Astrocyte (in vitro differentiated cells and primary cell): ENCODE results near the gene TRIM10. TPM values are rescaled to one million over a fixed set of nuclear protein-coding genes. Genes with fewer than 3 reads are reported as not detected.
A peak's percentile ranks its signal among the peaks of the same experiment; 100 is the strongest.

Experiments used
- DNase-seq: peaks from one replicate; pipeline ENCODE4 v3.0.0-alpha.2; 2010; ENCODE audit warnings: low read depth
- FAIRE-seq: peaks from 2 replicates; lab custom pipeline; 2011; peaks lifted over from hg19 to GRCh38; lab: Jason Lieb, UNC
- H2AFZ ChIP-seq: 2 replicates; pipeline ENCODE4 v1.6.0; 2012; ENCODE audit warnings: low read depth, low read length, inconsistent platforms
- H3K27ac ChIP-seq: 2 replicates; pipeline ENCODE4 v1.5.1; 2011; ENCODE audit warnings: low read depth, low read length, inconsistent platforms
- H3K27me3 ChIP-seq: 2 replicates; pipeline ENCODE4 v1.6.0; 2011; ENCODE audit warnings: low read length, inconsistent platforms; ENCODE audit not compliant: insufficient read depth
- H3K36me3 ChIP-seq: 2 replicates; pipeline ENCODE4 v1.5.1; 2011; ENCODE audit warnings: low read length, inconsistent platforms; ENCODE audit not compliant: insufficient read depth
- H3K4me1 ChIP-seq: 2 replicates; pipeline ENCODE4 v1.5.1; 2011; ENCODE audit warnings: low read length, inconsistent platforms; ENCODE audit not compliant: insufficient read depth
- H3K4me2 ChIP-seq: 2 replicates; pipeline ENCODE4 v1.6.0; 2012; ENCODE audit warnings: low read length, inconsistent platforms
- H3K4me3 ChIP-seq: 2 replicates; pipeline ENCODE4 v1.5.1; 2011; ENCODE audit warnings: low read depth, mild to moderate bottlenecking, low read length, inconsistent platforms; ENCODE audit not compliant: insufficient read depth
- H3K79me2 ChIP-seq: 2 replicates; pipeline ENCODE4 v1.6.0; 2012; ENCODE audit warnings: mild to moderate bottlenecking, low read length, inconsistent platforms; ENCODE audit not compliant: insufficient read depth
- H3K9ac ChIP-seq: 2 replicates; pipeline ENCODE4 v1.6.0; 2012; ENCODE audit warnings: mild to moderate bottlenecking, low read length, inconsistent platforms
- H3K9me3 ChIP-seq: 2 replicates; pipeline ENCODE4 v1.5.1; 2012; ENCODE audit warnings: low read depth, mild to moderate bottlenecking, low read length, inconsistent platforms; ENCODE audit not compliant: insufficient read depth
- H4K20me1 ChIP-seq: 2 replicates; pipeline ENCODE4 v1.6.0; 2012; ENCODE audit warnings: low read length, inconsistent platforms; ENCODE audit not compliant: insufficient read depth
- H3K27ac Mint-ChIP-seq: one replicate; pipeline ENCODE4 v1.8.0; 2021; ENCODE audit warnings: mild to moderate bottlenecking, mixed read lengths; ENCODE audit not compliant: unreplicated experiment
- H3K27me3 Mint-ChIP-seq: one replicate; pipeline ENCODE4 v1.8.0; 2021; ENCODE audit warnings: low read depth, mixed read lengths; ENCODE audit not compliant: unreplicated experiment
- H3K36me3 Mint-ChIP-seq: one replicate; pipeline ENCODE4 v1.8.0; 2021; ENCODE audit warnings: low read depth, mixed read lengths; ENCODE audit not compliant: unreplicated experiment
- H3K4me1 Mint-ChIP-seq: one replicate; pipeline ENCODE4 v1.8.0; 2021; ENCODE audit warnings: low read depth, mixed read lengths; ENCODE audit not compliant: unreplicated experiment
- H3K4me3 Mint-ChIP-seq: one replicate; pipeline ENCODE4 v1.8.0; 2021; ENCODE audit warnings: mild to moderate bottlenecking, moderate library complexity, mixed read lengths; ENCODE audit not compliant: unreplicated experiment
- H3K9me3 Mint-ChIP-seq: one replicate; pipeline ENCODE4 v1.8.0; 2021; ENCODE audit warnings: mild to moderate bottlenecking, mixed read lengths; ENCODE audit not compliant: unreplicated experiment
- EZH2 ChIP-seq: IDR thresholded peaks from 2 replicates; pipeline ENCODE4 v1.6.1; 2012; ENCODE audit warnings: mild to moderate bottlenecking, low read length, inconsistent platforms; ENCODE audit not compliant: insufficient read depth
- total RNA-seq: library from RNA; stranded (reverse); gene quantifications from 2 replicates; pipeline ENCODE4 v1.2.1, GENCODE V29; 2021
- TF ChIP-seq, protein P1 (sequence below): IDR thresholded peaks from 2 replicates; pipeline ENCODE4 v1.5.1; 2011; ENCODE audit warnings: low read depth, mild to moderate bottlenecking, inconsistent platforms, low read length, moderate library complexity; ENCODE audit not compliant: insufficient read depth

The TRIM10 gene
- total RNA-seq, 1 donor from 2014 or later: not detected

DNA sequence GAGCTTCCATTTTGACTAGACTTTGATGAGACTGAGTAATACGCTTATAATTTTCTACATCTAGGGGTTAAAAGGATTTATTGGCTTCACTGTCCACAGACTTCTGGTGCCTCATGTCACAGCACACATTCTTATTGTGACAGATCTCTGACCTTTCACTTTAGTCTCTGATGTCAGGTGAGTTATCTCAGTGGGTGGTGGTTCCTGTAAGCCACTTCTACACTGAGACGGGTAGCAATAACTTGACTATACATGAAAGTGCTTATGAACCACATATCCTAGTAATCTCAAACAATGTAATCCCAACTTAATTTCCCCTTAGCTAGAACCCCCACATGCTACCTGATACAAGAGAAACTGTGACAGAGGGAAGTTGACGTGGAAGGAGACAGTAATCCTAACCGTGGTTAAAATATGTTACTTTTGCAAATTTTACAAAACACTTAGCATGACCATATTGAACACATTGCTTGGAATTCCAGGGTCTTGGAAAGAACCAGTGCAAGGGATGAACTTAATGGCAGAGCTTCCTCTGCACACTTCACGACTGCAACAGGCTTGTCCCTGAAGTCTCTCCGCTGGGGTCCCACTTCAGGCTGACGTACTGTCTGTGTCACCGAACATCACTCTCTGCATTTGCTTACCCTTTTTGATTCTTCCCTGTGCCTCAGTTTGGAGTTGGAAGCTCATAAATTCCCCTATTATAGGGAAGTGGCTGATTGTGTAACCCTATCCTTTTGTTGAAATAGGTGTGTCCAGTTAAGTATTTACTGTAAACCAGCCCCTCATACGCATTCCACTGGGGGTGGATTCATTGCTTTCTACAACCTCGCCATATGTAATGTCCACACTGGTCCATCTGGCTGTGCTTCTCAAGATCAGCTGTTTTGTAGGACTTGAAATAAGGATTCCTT, 31.5 kb downstream of the TRIM10 start:
- H3K36me3 Mint-ChIP-seq: no peaks in the 10 kb centered on the region
- H3K4me3 ChIP-seq: no peak overlapping the region
- no peaks in the 10 kb centered on the region for H3K36me3 ChIP-seq
- TF ChIP-seq, protein P1, sequence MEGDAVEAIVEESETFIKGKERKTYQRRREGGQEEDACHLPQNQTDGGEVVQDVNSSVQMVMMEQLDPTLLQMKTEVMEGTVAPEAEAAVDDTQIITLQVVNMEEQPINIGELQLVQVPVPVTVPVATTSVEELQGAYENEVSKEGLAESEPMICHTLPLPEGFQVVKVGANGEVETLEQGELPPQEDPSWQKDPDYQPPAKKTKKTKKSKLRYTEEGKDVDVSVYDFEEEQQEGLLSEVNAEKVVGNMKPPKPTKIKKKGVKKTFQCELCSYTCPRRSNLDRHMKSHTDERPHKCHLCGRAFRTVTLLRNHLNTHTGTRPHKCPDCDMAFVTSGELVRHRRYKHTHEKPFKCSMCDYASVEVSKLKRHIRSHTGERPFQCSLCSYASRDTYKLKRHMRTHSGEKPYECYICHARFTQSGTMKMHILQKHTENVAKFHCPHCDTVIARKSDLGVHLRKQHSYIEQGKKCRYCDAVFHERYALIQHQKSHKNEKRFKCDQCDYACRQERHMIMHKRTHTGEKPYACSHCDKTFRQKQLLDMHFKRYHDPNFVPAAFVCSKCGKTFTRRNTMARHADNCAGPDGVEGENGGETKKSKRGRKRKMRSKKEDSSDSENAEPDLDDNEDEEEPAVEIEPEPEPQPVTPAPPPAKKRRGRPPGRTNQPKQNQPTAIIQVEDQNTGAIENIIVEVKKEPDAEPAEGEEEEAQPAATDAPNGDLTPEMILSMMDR: no peak
- TF ChIP-seq EZH2: no peak
- peaks cover 74% of the 10 kb centered on the region for H3K27me3 ChIP-seq
- H3K4me1 Mint-ChIP-seq: no peaks in the 10 kb centered on the region
- H3K4me1 ChIP-seq: no peaks in the 10 kb centered on the region
- no peaks in the 10 kb centered on the region for H3K9me3 ChIP-seq
- H3K4me2 ChIP-seq: no peak overlapping the region
- peaks cover 74% of the 10 kb centered on the region for H3K27me3 Mint-ChIP-seq
- no peak overlapping the region for H2AFZ ChIP-seq
- H4K20me1 ChIP-seq: no peaks in the 10 kb centered on the region
- FAIRE-seq (no peak), DNase-seq (no peak)
- no peaks in the 10 kb centered on the region for H3K9me3 Mint-ChIP-seq
- no peak overlapping the region for H3K27ac Mint-ChIP-seq
- no peaks in the 10 kb centered on the region for H3K79me2 ChIP-seq
- H3K4me3 Mint-ChIP-seq: no peak overlapping the region
- H3K9ac ChIP-seq: no peak overlapping the region
- no peak overlapping the region for H3K27ac ChIP-seq

DNA sequence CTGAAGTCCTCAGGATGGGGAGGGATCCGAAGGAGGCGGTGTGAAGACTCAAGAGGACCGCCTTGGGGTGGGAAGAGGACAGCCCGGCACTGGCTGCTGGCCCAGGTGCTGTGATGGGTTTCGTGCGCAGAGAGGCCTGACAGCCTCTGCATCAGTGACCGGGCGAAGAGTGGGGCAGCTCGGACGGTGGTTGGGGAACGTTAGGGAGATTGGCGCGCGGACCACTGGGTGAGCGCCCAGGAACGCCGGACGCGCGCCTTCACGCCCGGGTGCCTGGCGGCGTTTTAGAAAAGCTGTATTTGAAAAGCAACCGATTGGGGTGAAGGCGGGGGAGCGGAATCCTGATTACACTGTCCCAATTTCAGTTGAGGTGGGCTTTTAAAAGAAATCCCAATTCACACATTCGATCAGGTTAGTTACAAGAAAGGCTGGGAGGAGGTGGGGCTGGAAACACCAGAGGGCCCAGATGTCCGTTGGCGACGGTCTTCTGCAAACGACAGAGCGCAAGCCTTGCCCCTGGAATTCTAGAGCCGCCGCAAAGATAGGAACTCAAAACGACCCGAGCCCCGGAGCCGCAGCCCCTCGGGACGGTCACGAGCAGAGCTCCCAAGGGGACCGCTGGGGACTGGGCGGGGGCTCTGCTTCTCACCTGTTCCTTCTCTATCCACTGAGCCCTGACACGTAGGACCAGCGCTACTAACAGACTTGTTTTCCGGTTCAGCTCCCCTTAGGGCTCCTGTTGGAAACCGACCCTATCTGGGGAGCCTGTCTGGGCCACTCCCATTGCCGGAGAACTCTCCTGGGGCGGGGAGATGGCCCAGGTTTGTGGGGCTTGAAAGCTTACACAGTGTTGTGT, 33.5 kb downstream of the TRIM10 start:
- Histone ChIP-seq H3K9me3 (no peaks in the 10 kb centered on the region), H3K9ac (no peak overlapping the region), H3K36me3 (no peaks in the 10 kb centered on the region), H3K27ac (no peak overlapping the region), H3K27me3 (peaks cover 73% of the 10 kb centered on the region), H4K20me1 (no peaks in the 10 kb centered on the region), H3K4me1 (no peaks in the 10 kb centered on the region), H2AFZ (peak overlapping the region; percentile 47), H3K4me2 (peak overlapping the region; percentile 59), H3K4me3 (no peak overlapping the region), H3K79me2 (no peaks in the 10 kb centered on the region)
- no peak for DNase-seq
- H3K27me3 Mint-ChIP-seq: peaks cover 75% of the 10 kb centered on the region
- no peak for FAIRE-seq
- H3K27ac Mint-ChIP-seq: no peak overlapping the region
- H3K36me3 Mint-ChIP-seq: no peaks in the 10 kb centered on the region
- TF ChIP-seq EZH2: peak; percentile 56
- TF ChIP-seq, protein P1: no peak
- H3K9me3 Mint-ChIP-seq: no peaks in the 10 kb centered on the region
- no peaks in the 10 kb centered on the region for H3K4me1 Mint-ChIP-seq
- H3K4me3 Mint-ChIP-seq: peak overlapping the region; percentile 68
